Ecto neural progenitor cell (in vitro differentiated cells): ENCODE measurements around the gene PSTPIP2.
"Not testable (repeated sequence)": the region's sequence is repeated elsewhere in the genome, so short reads cannot be mapped to it uniquely, and the experiment has no call there.

Experiments used
- DNase-seq: peaks from one replicate; pipeline ENCODE4 v3.0.0-alpha.2; 2018; ENCODE audit warnings: low spot score

The PSTPIP2 gene

GRCh38 chr18:46069524-46069923, 2.5 kb downstream of the PSTPIP2 start:
- DNase-seq = no peak

- DNase-seq = no peak
These were observed 3.3 kb downstream of the PSTPIP2 start for GRCh38 chr18:46068763-46069162.

GRCh38 chr18:46067438-46068007, 4.5 kb downstream of the PSTPIP2 start:
- no peak for DNase-seq

GRCh38 chr18:46062781-46063180, 9.3 kb downstream of the PSTPIP2 start:
- DNase-seq = no peak

- no peak for DNase-seq
These were observed 10.3 kb downstream of the PSTPIP2 start for GRCh38 chr18:46061796-46062195.

GRCh38 chr18:46061387-46061786, 10.7 kb downstream of the PSTPIP2 start:
- no peak for DNase-seq

- no peak for DNase-seq
These were observed 11.7 kb downstream of the PSTPIP2 start for GRCh38 chr18:46060359-46060841.

GRCh38 chr18:46055838-46056230, 16.2 kb downstream of the PSTPIP2 start:
- no peak for DNase-seq

GRCh38 chr18:46054956-46055837, 16.9 kb downstream of the PSTPIP2 start:
- no peak for DNase-seq

GRCh38 chr18:46053368-46054095, 18.5 kb downstream of the PSTPIP2 start:
- no peak for DNase-seq

- DNase-seq = no peak
These were observed 20.2 kb downstream of the PSTPIP2 start for GRCh38 chr18:46051731-46052461.

- DNase-seq = no peak
These were observed 21.8 kb downstream of the PSTPIP2 start for GRCh38 chr18:46050268-46050667.

- no peak for DNase-seq
These were observed 23.4 kb downstream of the PSTPIP2 start for GRCh38 chr18:46048641-46049040.

- DNase-seq = not testable (repeated sequence)
These were observed 24.7 kb downstream of the PSTPIP2 start for GRCh38 chr18:46047369-46047768.

GRCh38 chr18:46046688-46047087, 25.4 kb downstream of the PSTPIP2 start:
- no peak for DNase-seq

- DNase-seq = no peak
These were observed 25.9 kb downstream of the PSTPIP2 start for GRCh38 chr18:46046126-46046525.

GRCh38 chr18:46042571-46043123, 29.4 kb downstream of the PSTPIP2 start:
- no peak for DNase-seq

- no peak for DNase-seq
These were observed 31.3 kb downstream of the PSTPIP2 start for GRCh38 chr18:46040747-46041104.

- no peak for DNase-seq
These were observed 31.9 kb downstream of the PSTPIP2 start for GRCh38 chr18:46040033-46040746.

- DNase-seq = no peak
These were observed 34.4 kb downstream of the PSTPIP2 start for GRCh38 chr18:46037512-46038305.
